HG03280 (cell line): Measurements from ENCODE around the gene MSH5.
A peak's percentile ranks its signal among the peaks of the same experiment; 100 is the strongest.
"Not testable (repeated sequence)": the region's sequence is repeated elsewhere in the genome, so short reads cannot be mapped to it uniquely, and the experiment has no call there.

ENCODE experiments used
- ATAC-seq: cut with Tn5 transposase; IDR thresholded peaks from one replicate; pipeline ENCODE4 v1.9.1; 2021; ENCODE audit warnings: mild to moderate bottlenecking, moderate library complexity; ENCODE audit not compliant: unreplicated experiment

The MSH5 gene

GRCh38 chr6:31796993-31797385, 57.2 kb downstream of the MSH5 start:
- ATAC-seq, result no peak

DNA sequence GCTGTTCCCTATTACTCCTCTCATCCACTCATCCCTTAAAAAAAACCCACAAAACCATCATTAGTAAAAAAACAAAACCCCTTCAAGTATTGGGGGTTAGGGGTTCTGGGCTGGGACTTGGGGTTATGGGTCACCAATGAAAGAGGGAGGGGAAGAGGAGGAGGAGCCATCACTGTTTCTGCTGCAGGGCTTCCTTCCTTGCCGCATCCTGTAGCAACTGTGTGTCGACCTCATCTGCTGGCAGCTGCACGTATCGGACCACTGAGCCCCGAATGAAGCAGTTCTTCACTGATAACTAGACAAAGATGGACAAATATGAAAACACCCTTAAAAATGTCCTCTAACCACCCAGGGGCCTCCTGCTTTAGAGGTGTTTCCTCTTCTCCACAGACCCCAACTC, 57.8 kb downstream of the MSH5 start:
- ATAC-seq, result no peak

DNA sequence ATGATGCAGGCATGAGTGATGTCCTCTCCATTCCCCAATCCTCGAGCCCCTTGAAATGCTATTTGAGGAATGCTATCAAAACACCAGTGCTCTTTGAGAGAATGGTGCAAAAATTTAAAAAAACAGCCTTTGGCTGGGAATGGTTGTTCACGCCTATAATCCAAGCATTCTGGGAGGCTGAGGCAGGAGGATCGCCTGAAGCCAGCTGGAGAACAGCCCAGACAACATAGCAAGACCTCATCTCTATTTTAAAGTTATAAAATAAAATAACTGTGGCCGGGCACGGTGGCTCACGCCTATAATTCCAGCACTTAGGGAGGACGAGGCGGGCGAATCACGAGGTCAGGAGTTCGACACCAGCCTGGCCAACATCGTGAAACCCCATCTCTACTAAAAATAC, 60.0 kb downstream of the MSH5 start:
- no peak for ATAC-seq

- ATAC-seq, result not testable (repeated sequence)
These were observed 61.5 kb downstream of the MSH5 start for GRCh38 chr6:31801031-31801927.

DNA sequence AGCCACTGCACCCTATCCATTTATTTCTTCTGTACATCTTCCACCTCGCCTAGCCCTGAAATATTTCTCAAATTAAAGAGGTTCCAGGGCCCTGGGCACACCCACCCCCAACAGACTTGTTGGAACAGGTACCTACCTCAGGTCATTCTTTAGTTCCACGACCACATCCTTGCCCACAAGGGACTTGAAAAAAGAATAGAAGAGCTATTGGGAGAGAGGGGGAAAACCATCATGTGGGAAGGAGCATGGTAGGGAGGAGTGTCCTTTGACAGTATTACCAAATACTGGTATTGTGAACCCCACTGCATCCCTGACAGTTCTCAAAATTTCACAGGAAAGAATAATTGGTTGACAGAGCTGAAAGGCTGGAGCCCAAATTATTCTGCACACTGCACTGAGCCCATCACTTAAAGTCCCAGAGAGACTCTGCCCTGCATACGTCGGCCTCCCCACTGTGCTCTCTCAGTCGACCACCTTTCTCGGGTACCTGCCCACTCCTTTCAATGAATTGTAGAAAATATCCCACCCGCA, 66.2 kb downstream of the MSH5 start:
- ATAC-seq, result no peak

DNA sequence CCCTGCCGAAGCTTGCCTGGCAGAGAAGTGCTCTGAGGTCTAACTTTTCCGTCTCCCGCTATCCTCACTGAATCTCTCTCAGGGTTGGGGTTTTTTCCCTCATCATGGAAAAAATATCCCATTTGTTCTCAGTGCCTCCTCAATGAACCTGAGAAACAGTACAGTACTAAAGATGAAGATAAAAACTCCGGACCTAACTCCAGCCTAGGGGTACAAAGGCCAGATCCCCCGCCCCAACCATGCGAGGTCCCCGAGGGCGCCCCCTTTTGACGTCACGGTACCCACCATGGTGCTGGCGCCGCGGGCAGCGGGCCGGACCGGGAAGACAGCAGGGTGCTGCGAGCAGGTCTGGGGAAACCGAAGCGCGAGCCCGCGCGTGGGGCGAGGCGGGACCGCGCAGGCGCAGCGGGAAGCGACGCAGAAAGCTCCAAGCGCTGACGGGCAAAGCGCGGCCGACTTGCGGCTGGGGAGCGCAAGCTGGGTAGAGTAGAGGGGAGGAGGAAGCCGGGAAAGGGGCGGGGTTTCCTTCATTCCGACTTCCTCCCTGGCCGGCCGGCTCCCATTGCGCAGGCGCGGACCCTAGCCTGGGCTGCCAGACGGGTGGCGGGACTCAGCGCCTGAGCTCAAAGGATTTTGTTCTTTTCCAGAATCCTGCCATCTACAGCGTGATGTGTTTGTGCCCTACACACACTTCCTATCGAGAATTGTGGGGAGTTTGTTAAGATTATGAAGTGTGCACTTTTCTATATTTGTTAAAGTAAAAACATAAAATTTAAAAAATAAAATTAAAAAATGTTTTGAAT, 66.9 kb downstream of the MSH5 start, which contains the start of gene LSM2:
LSM2 (minus strand) TSS at position 497 of the 803 bp plus-strand sequence; CDS start at position 288, 209 bp downstream.
- peak; percentile 95 for ATAC-seq

DNA sequence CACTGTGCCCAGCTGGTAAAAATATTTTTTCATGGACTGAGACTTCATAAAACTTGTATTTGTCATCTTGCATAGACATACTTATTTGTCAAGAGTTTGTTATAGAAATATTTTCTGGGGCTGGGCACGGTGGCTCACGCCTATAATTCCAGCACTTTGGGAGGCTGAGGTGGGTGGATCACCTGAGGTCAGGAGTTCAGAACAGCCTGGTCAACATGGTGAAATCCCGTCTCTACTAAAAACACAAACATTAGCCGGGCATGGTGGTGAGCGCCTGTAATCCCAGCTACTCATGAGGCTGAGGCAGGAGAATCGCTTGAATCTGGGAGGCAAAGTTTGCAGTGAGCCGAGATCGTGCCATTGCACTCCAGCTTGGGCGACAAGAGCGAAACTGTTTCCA, 68.8 kb downstream of the MSH5 start:
- not testable (repeated sequence) for ATAC-seq

GRCh38 chr6:31811645-31812044, 71.8 kb downstream of the MSH5 start:
- no peak for ATAC-seq
